GM19193 (cell line): ENCODE data around the gene CCDC158.

Experiments
- POLR2A ChIP-seq: IDR thresholded peaks from 4 replicates; pipeline ENCODE4 v1.6.1; 2011; ENCODE audit not compliant: insufficient read depth, insufficient read length; ENCODE audit errors: extremely low read depth

The CCDC158 gene

DNA sequence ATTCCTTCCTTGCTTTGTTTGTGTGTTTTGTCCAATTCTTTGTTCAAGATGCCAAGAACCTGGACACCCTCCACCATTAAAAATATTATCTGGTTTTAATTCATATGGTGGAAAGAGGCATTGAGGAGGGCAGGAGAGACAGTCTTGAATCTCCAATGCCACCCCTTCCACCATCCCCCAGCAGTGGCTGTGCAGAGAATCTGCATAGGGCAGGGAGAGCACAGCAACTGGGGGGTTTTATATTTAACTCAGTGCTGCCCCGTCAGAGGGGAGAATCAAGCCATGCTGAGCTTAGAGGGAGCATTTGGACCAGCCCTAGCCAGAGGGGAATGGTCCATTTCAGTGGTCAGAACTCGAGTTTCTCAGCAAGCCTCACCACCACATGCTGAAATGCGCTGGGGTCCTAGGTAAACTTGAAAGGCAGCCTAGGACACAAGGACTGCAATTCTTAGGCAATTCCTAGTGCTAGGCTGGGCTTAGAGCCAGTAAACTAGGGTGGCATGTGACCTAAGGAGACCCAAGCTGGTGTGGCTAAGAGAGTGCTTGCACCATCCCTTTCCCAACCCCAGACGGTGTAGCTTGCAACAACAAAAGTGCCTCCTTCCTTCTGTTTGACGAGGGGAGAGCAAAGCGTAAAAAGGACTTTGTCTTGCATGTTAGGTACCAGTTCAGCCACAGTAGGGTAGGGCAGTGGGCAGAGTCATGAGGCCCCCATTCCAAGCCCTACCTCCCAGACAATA, 34.2 kb downstream of the CCDC158 start:
- TF ChIP-seq POLR2A: no peak

- TF ChIP-seq POLR2A: no peak
These were observed 35.0 kb downstream of the CCDC158 start for GRCh38 chr4:76385974-76386373.

DNA sequence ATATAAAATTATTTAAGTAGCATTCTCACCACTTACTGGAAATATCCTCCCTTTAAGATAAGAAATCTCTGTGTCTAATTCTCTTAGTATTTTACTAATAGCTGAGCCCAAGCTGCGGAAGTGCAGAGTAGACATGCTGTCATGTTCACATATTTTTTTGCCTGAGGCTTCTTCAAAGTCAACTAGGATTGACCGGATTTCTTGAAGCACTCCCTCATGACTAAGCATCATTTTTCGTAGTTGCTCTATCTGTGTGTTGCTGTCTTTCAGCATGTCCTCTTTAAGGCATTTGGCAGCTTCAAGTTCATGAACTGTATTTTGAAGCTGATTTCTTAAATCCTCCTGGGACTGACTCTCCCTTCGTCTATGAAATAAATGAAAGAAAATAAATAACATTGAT, 36.9 kb downstream of the CCDC158 start:
- TF ChIP-seq POLR2A: no peak

GRCh38 chr4:76383001-76383400, 37.9 kb downstream of the CCDC158 start:
- TF ChIP-seq POLR2A: no peak

DNA sequence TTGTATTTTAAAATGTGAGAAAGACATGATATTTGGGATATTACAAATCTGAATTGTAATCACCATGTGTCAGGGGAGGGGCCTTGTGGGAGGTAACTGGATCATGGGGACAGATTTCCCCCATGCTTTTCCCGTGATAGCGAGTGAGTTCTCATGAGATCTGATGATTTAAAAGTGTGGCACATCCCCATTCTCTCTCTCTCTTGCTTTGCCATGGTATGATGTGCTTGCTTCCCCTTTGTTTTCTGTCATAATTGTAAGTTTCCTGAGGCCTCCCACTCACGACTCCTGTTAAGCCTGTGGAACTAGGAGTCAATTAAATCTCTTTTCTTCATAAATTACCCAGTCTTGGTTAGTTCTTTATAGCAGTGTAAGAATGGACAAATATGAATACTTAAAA, 39.0 kb downstream of the CCDC158 start:
- TF ChIP-seq POLR2A: no peak

DNA sequence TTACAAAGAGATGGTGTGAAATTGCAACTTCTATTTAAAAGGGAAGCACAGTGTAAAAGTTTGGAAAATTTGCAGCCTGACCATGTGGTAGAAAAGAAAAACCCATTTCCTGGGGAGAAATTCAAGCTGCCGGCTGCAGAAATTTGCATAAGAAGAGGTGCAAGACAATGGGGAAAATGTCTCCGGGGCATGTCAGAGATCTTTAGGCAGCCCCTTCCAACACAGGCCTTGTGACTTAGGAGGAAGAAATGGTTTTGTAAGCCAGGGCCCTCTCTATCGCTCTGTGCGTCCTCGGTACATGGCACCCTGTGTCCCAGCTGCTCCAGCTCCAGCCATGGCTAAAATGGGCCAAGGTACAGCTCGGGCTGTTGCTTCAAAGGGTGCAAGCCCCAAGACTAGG, 40.4 kb downstream of the CCDC158 start:
- no peak for TF ChIP-seq POLR2A

DNA sequence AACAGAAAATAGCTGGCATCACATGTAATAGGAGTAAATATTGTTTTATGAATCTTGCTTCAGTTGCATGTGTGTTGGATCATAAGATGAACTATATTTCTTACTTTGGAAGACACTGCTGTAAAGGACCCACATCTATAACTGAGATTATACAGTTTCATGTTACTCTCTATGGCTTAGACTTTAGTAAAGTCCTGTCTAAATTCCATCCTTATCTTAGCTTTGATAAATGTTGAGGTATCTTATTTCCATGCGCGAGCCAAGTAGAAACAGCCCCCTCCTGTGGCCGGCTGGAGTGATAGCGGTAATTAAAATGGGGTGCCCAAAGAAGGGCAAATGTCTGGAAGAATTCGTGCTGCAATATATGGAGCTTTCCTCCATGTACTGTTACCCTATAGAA, 43.0 kb downstream of the CCDC158 start:
- no peak for TF ChIP-seq POLR2A

GRCh38 chr4:76377481-76377901, 43.5 kb downstream of the CCDC158 start:
- no peak for TF ChIP-seq POLR2A

- no peak for TF ChIP-seq POLR2A
These were observed 44.4 kb downstream of the CCDC158 start for GRCh38 chr4:76376534-76376933.

GRCh38 chr4:76375703-76376102, 45.2 kb downstream of the CCDC158 start:
- no peak for TF ChIP-seq POLR2A

DNA sequence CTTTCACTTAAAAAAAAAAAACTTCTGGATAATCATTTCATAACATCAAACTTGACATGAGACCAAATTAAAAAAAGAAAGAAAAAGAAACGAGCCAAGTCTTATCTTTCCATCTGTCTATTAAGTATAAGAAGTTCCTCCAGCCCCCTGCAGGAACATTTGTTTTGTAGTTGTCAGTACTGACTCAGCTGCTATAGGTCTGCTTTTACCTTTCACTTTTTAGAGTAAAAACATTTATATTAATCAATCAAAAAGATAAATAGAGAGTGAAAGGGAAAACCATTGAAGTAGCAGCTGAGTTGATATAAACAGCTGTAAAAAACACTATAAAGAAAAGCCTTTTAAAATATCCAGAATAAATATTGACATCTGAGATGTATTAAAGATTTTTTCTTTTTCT, 46.1 kb downstream of the CCDC158 start:
- TF ChIP-seq POLR2A: no peak

DNA sequence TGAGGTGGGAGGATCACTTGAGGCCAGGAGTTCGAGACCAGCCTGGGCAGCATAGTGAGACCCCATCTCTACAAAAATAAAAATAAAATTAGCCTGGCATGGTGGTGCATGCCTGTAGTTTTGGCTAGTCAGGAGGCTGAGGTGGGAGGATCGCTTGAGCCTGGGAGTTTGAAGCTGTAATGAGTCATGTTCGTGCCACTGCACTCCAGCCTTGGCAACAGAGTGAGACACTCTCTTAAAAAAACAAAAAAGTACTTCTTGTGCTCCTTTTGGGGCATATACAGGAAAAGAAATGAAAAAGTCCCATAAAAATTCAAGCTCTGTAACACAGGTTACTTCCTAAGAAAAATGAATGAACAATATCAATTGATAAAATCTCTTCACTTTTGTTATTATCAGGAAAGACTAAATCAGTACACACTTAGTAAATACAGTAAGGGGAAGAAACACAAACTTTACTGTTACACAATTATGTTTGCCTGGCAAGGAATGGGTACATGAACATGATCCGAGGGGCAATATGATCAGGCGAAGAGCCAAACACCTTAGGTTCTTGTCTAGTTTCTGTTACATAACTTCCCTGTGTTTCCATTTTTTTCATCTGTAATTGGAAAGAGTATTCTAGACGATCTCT, 46.9 kb downstream of the CCDC158 start:
- TF ChIP-seq POLR2A: no peak

DNA sequence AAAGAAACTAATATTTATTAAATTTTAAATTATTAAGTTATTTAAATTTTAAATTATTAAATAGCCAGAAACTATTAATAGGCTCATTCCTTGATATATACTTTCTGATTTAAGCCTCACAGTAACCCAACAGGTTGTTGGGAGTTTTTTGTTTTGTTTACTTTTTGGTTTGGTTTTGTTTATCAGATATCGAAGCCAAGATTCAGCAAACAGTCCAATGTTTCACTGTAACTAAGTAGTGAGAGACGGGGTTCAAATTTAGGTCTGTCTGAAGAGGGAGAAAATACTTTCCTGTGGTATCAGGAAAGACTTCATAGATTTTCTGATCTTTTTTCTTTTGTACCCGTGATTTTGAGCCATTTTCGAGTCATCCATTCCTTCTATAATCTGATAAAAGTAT, 54.2 kb downstream of the CCDC158 start:
- no peak for TF ChIP-seq POLR2A

GRCh38 chr4:76365636-76366035, 55.3 kb downstream of the CCDC158 start:
- TF ChIP-seq POLR2A: no peak

DNA sequence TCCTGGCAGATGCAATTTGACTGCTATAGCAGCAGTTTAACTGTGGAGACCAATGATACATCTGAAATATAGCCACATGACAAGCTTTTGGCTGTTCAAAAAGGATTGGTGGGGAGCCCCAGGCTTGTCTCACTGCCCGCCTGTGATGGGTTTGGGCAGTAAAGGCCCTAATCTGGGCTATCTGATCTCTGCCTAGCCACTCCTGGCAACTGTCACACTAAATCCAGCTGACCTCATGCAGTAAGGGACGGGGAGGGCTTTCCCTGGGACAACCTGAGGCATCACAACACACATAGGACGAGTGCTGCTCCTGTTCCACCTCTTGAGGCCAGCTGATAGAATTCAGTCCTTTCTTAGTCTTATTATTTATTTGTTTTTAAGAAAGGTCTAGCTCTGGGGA, 56.2 kb downstream of the CCDC158 start:
- TF ChIP-seq POLR2A: no peak

DNA sequence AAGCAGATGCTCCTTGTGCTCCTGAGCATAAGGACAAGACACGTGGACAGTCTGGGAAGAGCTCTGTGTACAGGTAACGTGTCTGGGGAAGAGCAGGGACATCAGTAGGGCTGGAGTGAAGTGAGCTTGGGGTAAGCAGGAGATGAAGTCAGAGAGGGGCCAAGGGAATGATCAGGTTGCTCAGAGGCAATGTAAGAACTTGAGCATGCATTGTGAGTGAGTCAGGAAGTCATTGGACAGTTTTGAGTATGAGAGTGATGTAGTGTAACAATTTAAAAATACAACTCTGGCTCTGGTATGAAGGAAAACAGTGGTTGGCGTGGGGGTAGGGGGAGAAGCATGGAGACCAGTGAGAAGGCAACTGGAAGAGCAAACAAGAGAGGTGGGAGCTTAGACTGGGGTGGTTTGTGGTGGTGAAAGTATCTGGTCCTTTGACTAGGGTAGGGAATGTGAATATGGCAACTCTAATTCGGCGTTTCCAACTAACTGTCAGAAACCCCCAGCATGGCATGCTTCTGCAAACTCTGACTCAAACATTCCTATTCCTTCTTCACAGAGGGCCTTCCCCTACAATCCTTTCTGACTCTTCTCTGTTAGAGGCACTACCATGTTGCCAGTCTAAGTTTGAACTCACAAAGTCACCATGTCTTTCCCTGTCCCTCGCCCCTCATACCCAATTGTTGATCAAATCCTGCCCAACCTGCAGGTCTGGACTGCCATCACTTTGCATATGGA, 57.2 kb downstream of the CCDC158 start:
- no peak for TF ChIP-seq POLR2A

DNA sequence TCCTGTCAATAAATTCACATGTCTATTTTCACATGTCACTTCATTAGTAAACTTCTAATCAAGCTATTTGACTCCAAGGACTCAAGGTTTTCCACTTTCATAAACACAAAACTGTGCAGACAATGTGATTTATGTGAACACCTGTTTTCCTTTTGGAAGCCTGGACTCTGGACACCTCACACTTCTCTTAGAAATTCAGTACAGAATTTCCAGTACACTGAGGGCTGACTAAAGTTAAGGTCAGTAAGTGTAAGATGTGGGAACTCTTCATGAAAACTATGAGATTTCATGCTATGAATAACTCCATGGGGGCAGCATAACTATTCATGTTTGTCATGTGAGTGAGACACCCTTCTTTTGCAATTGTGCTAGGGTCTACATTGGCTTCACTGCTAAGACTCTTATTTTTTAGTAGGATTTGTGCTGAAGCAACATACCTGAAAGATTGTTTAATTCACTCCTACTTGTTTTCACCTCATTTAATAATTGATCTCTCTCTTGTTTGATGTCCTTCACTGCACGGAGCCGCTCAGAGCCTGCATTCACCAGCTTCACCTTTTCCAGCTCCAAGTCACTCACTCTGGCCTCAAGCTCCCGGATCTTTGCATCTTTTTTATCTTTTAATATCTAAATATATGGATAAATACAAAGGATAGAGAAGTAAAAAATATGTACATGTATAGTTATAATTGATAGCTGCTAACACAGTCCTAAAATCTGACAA, 59.1 kb downstream of the CCDC158 start:
- TF ChIP-seq POLR2A: no peak
